SH-SY5Y (cell line): Measurements from ENCODE around the gene PIGH.

ENCODE experiments used
- GATA2 ChIP-seq: IDR thresholded peaks from 2 replicates; pipeline ENCODE4 v1.6.1; 2011; ENCODE audit warnings: mild to moderate bottlenecking, low read depth, low read length
- GATA3 ChIP-seq: IDR thresholded peaks from 2 replicates; pipeline ENCODE4 v1.6.1; 2011; ENCODE audit warnings: low read depth, mild to moderate bottlenecking, low read length, moderate library complexity

- TF ChIP-seq GATA2 (no peak), GATA3 (no peak)
These were observed 30.9 kb downstream of the PIGH start for GRCh38 chr14:67569011-67569650.
